ENCODE data around the gene LRP1B.

Gene LRP1B

GRCh38 chr2:140734992-140735391 is 1395.8 kb downstream of the LRP1B start:
- ChIA-PET POLR2A (no interaction called here), CTCF (no interaction called here)
- no peak for DNase-seq (ENCODE audit: extremely low spot score)
- no peak for TF ChIP-seq CTCF (IDR thresholded peaks at IDR 0.05; ENCODE audit: control extremely low read depth, extremely low read depth, low read depth, missing control alignments)

DNA sequence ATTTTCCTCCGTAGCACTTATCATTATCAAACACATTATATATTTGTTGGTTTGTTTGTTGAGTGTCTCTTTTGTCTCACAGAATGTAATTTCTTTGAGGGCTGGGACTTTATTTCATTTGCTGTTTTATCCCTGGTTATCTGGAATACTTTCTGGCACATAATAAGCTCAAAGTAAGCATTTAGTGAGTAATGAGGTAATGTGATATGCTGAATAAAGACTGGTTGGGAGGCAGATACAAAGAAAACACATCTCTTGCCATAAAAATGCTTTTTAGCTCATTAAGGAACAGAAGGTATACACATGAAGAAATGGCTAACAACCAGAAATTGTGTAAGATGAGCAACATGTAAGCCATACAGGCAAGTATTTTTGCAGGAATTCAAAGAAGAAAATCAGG is 1411.8 kb downstream of the LRP1B start:
- CTCF ChIA-PET, result interaction anchor here (1.9 kb wide), 1 partner anchor 15 kb away, joined by 4 read pairs; no protein-coding TSS in a partner anchor
- no peak for DNase-seq (ENCODE audit: extremely low spot score)
- POLR2A ChIA-PET, result no interaction called here
- TF ChIP-seq CTCF (IDR thresholded peaks at IDR 0.05; ENCODE audit: control extremely low read depth, extremely low read depth, low read depth, missing control alignments), result no peak

GRCh38 chr2:140717481-140717880 is 1413.3 kb downstream of the LRP1B start:
- POLR2A ChIA-PET, result no interaction called here
- no peak for DNase-seq (ENCODE audit: extremely low spot score)
- TF ChIP-seq CTCF (IDR thresholded peaks at IDR 0.05; ENCODE audit: control extremely low read depth, extremely low read depth, low read depth, missing control alignments), result no peak
- CTCF ChIA-PET, result interaction anchor here (1.9 kb wide), 1 partner anchor 13 kb away, joined by 4 read pairs; no protein-coding TSS in a partner anchor

DNA sequence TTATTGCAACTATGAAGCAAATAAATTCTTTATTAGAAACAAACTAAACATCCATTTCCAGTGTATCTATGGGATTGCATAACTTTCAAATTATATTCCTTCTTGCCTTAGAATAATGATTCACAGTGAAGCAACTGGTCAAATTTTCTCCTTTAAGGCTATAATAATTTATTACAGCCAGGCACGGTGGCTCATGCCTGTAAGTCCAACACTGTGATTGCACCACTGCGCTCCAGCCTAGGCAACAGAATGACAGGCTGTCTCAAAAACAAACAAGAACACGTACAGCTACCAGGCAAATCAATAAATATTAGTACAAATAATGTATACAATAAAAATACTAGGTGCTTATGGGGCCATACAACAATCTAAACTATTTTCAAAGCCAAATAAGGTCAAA is 1416.2 kb downstream of the LRP1B start:
- no peak for TF ChIP-seq CTCF (IDR thresholded peaks at IDR 0.05; ENCODE audit: control extremely low read depth, extremely low read depth, low read depth, missing control alignments)
- no peak for DNase-seq (ENCODE audit: extremely low spot score)
- POLR2A ChIA-PET, result no interaction called here
- CTCF ChIA-PET, result no interaction called here

- CTCF ChIA-PET, result interaction anchor here (0.7 kb wide), 1 partner anchor 16 kb away, joined by 3 read pairs; no protein-coding TSS in a partner anchor
- TF ChIP-seq CTCF (IDR thresholded peaks at IDR 0.05; ENCODE audit: control extremely low read depth, extremely low read depth, low read depth, missing control alignments), result no peak
- POLR2A ChIA-PET, result no interaction called here
- DNase-seq (ENCODE audit: extremely low spot score), result no peak
These were observed 1418.9 kb downstream of the LRP1B start for GRCh38 chr2:140711867-140712266.

GRCh38 chr2:140701726-140702125 is 1429.1 kb downstream of the LRP1B start:
- POLR2A ChIA-PET, result no interaction called here
- CTCF ChIA-PET, result no interaction called here
- no peak for DNase-seq (ENCODE audit: extremely low spot score)
- TF ChIP-seq CTCF (IDR thresholded peaks at IDR 0.05; ENCODE audit: control extremely low read depth, extremely low read depth, low read depth, missing control alignments), result no peak

GRCh38 chr2:140698636-140699035 is 1432.2 kb downstream of the LRP1B start:
- CTCF ChIA-PET, result no interaction called here
- DNase-seq (ENCODE audit: extremely low spot score), result no peak
- no peak for TF ChIP-seq CTCF (IDR thresholded peaks at IDR 0.05; ENCODE audit: control extremely low read depth, extremely low read depth, low read depth, missing control alignments)
- POLR2A ChIA-PET, result no interaction called here

Data from GM10248 (cell line).